Lung microvascular endothelial cell (primary cell): ENCODE data around the gene FAM47B. TPM values are rescaled to one million over a fixed set of nuclear protein-coding genes. Genes with fewer than 3 reads are reported as not detected.

Experiments
- DNase-seq, 2 donors: peaks; one replicate each; pipeline versions ENCODE4 v3.0.0 to v3.0.0-alpha.2; 2010; ENCODE audit warnings: low read depth in 2 of 2
- total RNA-seq: library from RNA; depleted of rRNA; stranded (reverse); fragments of >200 nt; gene quantifications from 2 replicates; pipeline ENCODE4 v1.2.1, GENCODE V29; 2014

Gene FAM47B
- not detected in 2 replicates for total RNA-seq

- no peak for DNase-seq
These were observed at the start of gene FAM47B for GRCh38 chrX:34942496-34942895. FAM47B (plus strand) TSS chrX:34942796; CDS start chrX:34942832, 36 bp downstream.

GRCh38 chrX:34893741-34894140 is 48.9 kb upstream of the FAM47B start:
- DNase-seq, result peak; percentile 1 to 11

- no peak for DNase-seq
These were observed 41.9 kb upstream of the FAM47B start for GRCh38 chrX:34900691-34901090.

GRCh38 chrX:34901761-34902160 is 40.8 kb upstream of the FAM47B start:
- DNase-seq, result no peak

GRCh38 chrX:34903316-34903715 is 39.3 kb upstream of the FAM47B start:
- no peak for DNase-seq

GRCh38 chrX:34909151-34909550 is 33.4 kb upstream of the FAM47B start:
- no peak for DNase-seq

- no peak for DNase-seq
These were observed 27.0 kb upstream of the FAM47B start for GRCh38 chrX:34915463-34916225.

- DNase-seq, result no peak
These were observed 25.4 kb upstream of the FAM47B start for GRCh38 chrX:34917146-34917545.

GRCh38 chrX:34918091-34918736 is 24.4 kb upstream of the FAM47B start:
- DNase-seq, result peak in 1 of 2 donors; percentile 9

GRCh38 chrX:34918856-34919255 is 23.7 kb upstream of the FAM47B start:
- DNase-seq, result peak; percentile 26 to 50

- no peak for DNase-seq
These were observed 14.7 kb upstream of the FAM47B start for GRCh38 chrX:34927866-34928265.

- no peak for DNase-seq
These were observed 639 bp downstream of the FAM47B start for GRCh38 chrX:34943235-34943634.

- DNase-seq, result peak in 1 of 2 donors; percentile 44
These were observed 14.3 kb downstream of the FAM47B start for GRCh38 chrX:34956916-34957315.

GRCh38 chrX:34961662-34962061 is 19.1 kb downstream of the FAM47B start:
- no peak for DNase-seq

- DNase-seq, result no peak
These were observed 29.6 kb downstream of the FAM47B start for GRCh38 chrX:34972206-34972605.

- DNase-seq, result no peak
These were observed 35.6 kb downstream of the FAM47B start for GRCh38 chrX:34978171-34978570.

GRCh38 chrX:34987646-34988045 is 45.0 kb downstream of the FAM47B start:
- no peak for DNase-seq
